NT2/D1 (cell line): ENCODE data around the gene PARN.

Experiments
- SUZ12 ChIP-seq: IDR thresholded peaks from 2 replicates; pipeline ENCODE4 v1.6.1; 2011; ENCODE audit not compliant: insufficient read length, insufficient read depth; ENCODE audit errors: extremely low read depth
- YY1 ChIP-seq: IDR thresholded peaks from 2 replicates; pipeline ENCODE4 v1.6.1; 2011; ENCODE audit not compliant: insufficient read length, insufficient read depth
- ZNF274 ChIP-seq: IDR thresholded peaks from 2 replicates; pipeline ENCODE4 v1.6.1; 2011; ENCODE audit warnings: mild to moderate bottlenecking, low read depth, low read length

- TF ChIP-seq ZNF274 (no peak), SUZ12 (no peak), YY1 (no peak)
These were observed 193.6 kb downstream of the PARN start for GRCh38 chr16:14436401-14436955.
